ENCODE results near the gene ZNF212.
"Not testable (repeated sequence)": the region's sequence is repeated elsewhere in the genome, so short reads cannot be mapped to it uniquely, and the experiment has no call there.

The ZNF212 gene

GRCh38 chr7:149253665-149254064, 14.2 kb downstream of the ZNF212 start:
- Histone ChIP-seq H3K4me3 (ENCODE audit: low read depth, low read length) (no peak overlapping the region), H2AFZ (ENCODE audit: low read length, unreplicated experiment) (no peak overlapping the region), H3K27ac (ENCODE audit: low read depth, low read length) (no peak overlapping the region), H3K36me3 (ENCODE audit: insufficient read depth, low read length) (peaks cover 7% of the 10 kb centered on the region; the same call in 1 of the 2 replicates), H3K27me3 (ENCODE audit: insufficient read depth, low read length) (no peaks in the 10 kb centered on the region), H3K79me2 (ENCODE audit: control insufficient read depth, insufficient read depth, low read length, unreplicated experiment) (peaks cover 6% of the 10 kb centered on the region), H3K4me1 (ENCODE audit: control insufficient read depth, insufficient read depth, low read length, unreplicated experiment) (peaks cover 11% of the 10 kb centered on the region)

- Histone ChIP-seq H3K79me2 (ENCODE audit: control insufficient read depth, insufficient read depth, low read length, unreplicated experiment) (no peaks in the 10 kb centered on the region), H2AFZ (ENCODE audit: low read length, unreplicated experiment) (no peak overlapping the region), H3K27ac (ENCODE audit: low read depth, low read length) (no peak overlapping the region), H3K27me3 (ENCODE audit: insufficient read depth, low read length) (no peaks in the 10 kb centered on the region), H3K4me3 (ENCODE audit: low read depth, low read length) (no peak overlapping the region), H3K36me3 (ENCODE audit: insufficient read depth, low read length) (peaks cover 7% of the 10 kb centered on the region; the same call in 1 of the 2 replicates), H3K4me1 (ENCODE audit: control insufficient read depth, insufficient read depth, low read length, unreplicated experiment) (peaks cover 11% of the 10 kb centered on the region)
Observed at GRCh38 chr7:149254181-149254858, 14.9 kb downstream of the ZNF212 start.

- Histone ChIP-seq H3K4me3 (ENCODE audit: low read depth, low read length) (no peak overlapping the region), H3K27ac (ENCODE audit: low read depth, low read length) (no peak overlapping the region), H3K36me3 (ENCODE audit: insufficient read depth, low read length) (peaks cover 7% of the 10 kb centered on the region; the same call in 1 of the 2 replicates), H3K79me2 (ENCODE audit: control insufficient read depth, insufficient read depth, low read length, unreplicated experiment) (no peaks in the 10 kb centered on the region), H3K27me3 (ENCODE audit: insufficient read depth, low read length) (no peaks in the 10 kb centered on the region), H2AFZ (ENCODE audit: low read length, unreplicated experiment) (no peak overlapping the region), H3K4me1 (ENCODE audit: control insufficient read depth, insufficient read depth, low read length, unreplicated experiment) (peaks cover 11% of the 10 kb centered on the region)
Observed at GRCh38 chr7:149255174-149255573, 15.7 kb downstream of the ZNF212 start.

GRCh38 chr7:149256568-149256967, 17.1 kb downstream of the ZNF212 start:
- Histone ChIP-seq H3K27me3 (ENCODE audit: insufficient read depth, low read length) (no peaks in the 10 kb centered on the region), H3K36me3 (ENCODE audit: insufficient read depth, low read length) (peaks cover 4% of the 10 kb centered on the region; the same call in 1 of the 2 replicates), H2AFZ (ENCODE audit: low read length, unreplicated experiment) (no peak overlapping the region), H3K4me3 (ENCODE audit: low read depth, low read length) (no peak overlapping the region), H3K79me2 (ENCODE audit: control insufficient read depth, insufficient read depth, low read length, unreplicated experiment) (no peaks in the 10 kb centered on the region), H3K27ac (ENCODE audit: low read depth, low read length) (no peak overlapping the region), H3K4me1 (ENCODE audit: control insufficient read depth, insufficient read depth, low read length, unreplicated experiment) (peaks cover 11% of the 10 kb centered on the region)

- no peak overlapping the region for H3K4me3 ChIP-seq (ENCODE audit: low read depth, low read length)
- H3K79me2 ChIP-seq (ENCODE audit: control insufficient read depth, insufficient read depth, low read length, unreplicated experiment) = no peaks in the 10 kb centered on the region
- peaks cover 11% of the 10 kb centered on the region for H3K4me1 ChIP-seq (ENCODE audit: control insufficient read depth, insufficient read depth, low read length, unreplicated experiment)
- H3K36me3 ChIP-seq (ENCODE audit: insufficient read depth, low read length) = peaks cover 4% of the 10 kb centered on the region; the same call in 1 of the 2 replicates
- no peak overlapping the region for H3K27ac ChIP-seq (ENCODE audit: low read depth, low read length)
- H3K27me3 ChIP-seq (ENCODE audit: insufficient read depth, low read length) = no peaks in the 10 kb centered on the region
- H2AFZ ChIP-seq (ENCODE audit: low read length, unreplicated experiment) = no peak overlapping the region
Observed at GRCh38 chr7:149257146-149257545, 17.7 kb downstream of the ZNF212 start.

- Histone ChIP-seq H2AFZ (ENCODE audit: low read length, unreplicated experiment) (peak overlapping the region; percentile 70), H3K79me2 (ENCODE audit: control insufficient read depth, insufficient read depth, low read length, unreplicated experiment) (peaks cover 28% of the 10 kb centered on the region), H3K27ac (ENCODE audit: low read depth, low read length) (peak overlapping the region; percentile 96), H3K4me1 (ENCODE audit: control insufficient read depth, insufficient read depth, low read length, unreplicated experiment) (peaks cover 18% of the 10 kb centered on the region), H3K4me3 (ENCODE audit: low read depth, low read length) (peak overlapping the region; percentile 100), H3K27me3 (ENCODE audit: insufficient read depth, low read length) (no peaks in the 10 kb centered on the region), H3K36me3 (ENCODE audit: insufficient read depth, low read length) (no peaks in the 10 kb centered on the region; the same call in 1 of the 2 replicates)
Observed at GRCh38 chr7:149261316-149261828, 21.9 kb downstream of the ZNF212 start.

GRCh38 chr7:149261829-149262617, 22.6 kb downstream of the ZNF212 start, which contains the start of gene ZNF783:
ZNF783 (plus strand) TSS chr7:149262196; CDS start chr7:149262334, 138 bp downstream.
- H2AFZ ChIP-seq (ENCODE audit: low read length, unreplicated experiment) = peak within 1 kb of the TSS; percentile 98
- peaks cover 3% of the 10 kb centered on the region for H3K36me3 ChIP-seq (ENCODE audit: insufficient read depth, low read length)
- peak within 1 kb of the TSS; percentile 96 for H3K27ac ChIP-seq (ENCODE audit: low read depth, low read length)
- peak within 1 kb of the TSS; percentile 100 for H3K4me3 ChIP-seq (ENCODE audit: low read depth, low read length)
- H3K79me2 ChIP-seq (ENCODE audit: control insufficient read depth, insufficient read depth, low read length, unreplicated experiment) = peaks cover 28% of the 10 kb centered on the region
- no peaks in the 10 kb centered on the region for H3K27me3 ChIP-seq (ENCODE audit: insufficient read depth, low read length)
- peaks cover 16% of the 10 kb centered on the region for H3K4me1 ChIP-seq (ENCODE audit: control insufficient read depth, insufficient read depth, low read length, unreplicated experiment)

- Histone ChIP-seq H3K4me1 (ENCODE audit: control insufficient read depth, insufficient read depth, low read length, unreplicated experiment) (peaks cover 7% of the 10 kb centered on the region), H3K36me3 (ENCODE audit: insufficient read depth, low read length) (peaks cover 22% of the 10 kb centered on the region), H3K79me2 (ENCODE audit: control insufficient read depth, insufficient read depth, low read length, unreplicated experiment) (peaks cover 34% of the 10 kb centered on the region), H2AFZ (ENCODE audit: low read length, unreplicated experiment) (no peak overlapping the region), H3K27me3 (ENCODE audit: insufficient read depth, low read length) (no peaks in the 10 kb centered on the region), H3K4me3 (ENCODE audit: low read depth, low read length) (no peak overlapping the region), H3K27ac (ENCODE audit: low read depth, low read length) (no peak overlapping the region)
Observed at GRCh38 chr7:149266451-149266850, 27.0 kb downstream of the ZNF212 start.

- Histone ChIP-seq H3K36me3 (ENCODE audit: insufficient read depth, low read length) (peaks cover 22% of the 10 kb centered on the region), H3K27me3 (ENCODE audit: insufficient read depth, low read length) (no peaks in the 10 kb centered on the region), H2AFZ (ENCODE audit: low read length, unreplicated experiment) (no peak overlapping the region), H3K79me2 (ENCODE audit: control insufficient read depth, insufficient read depth, low read length, unreplicated experiment) (peaks cover 34% of the 10 kb centered on the region), H3K4me3 (ENCODE audit: low read depth, low read length) (no peak overlapping the region), H3K4me1 (ENCODE audit: control insufficient read depth, insufficient read depth, low read length, unreplicated experiment) (peaks cover 7% of the 10 kb centered on the region), H3K27ac (ENCODE audit: low read depth, low read length) (no peak overlapping the region)
Observed at GRCh38 chr7:149267733-149268132, 28.3 kb downstream of the ZNF212 start.

- not testable (repeated sequence) for H3K27ac ChIP-seq (ENCODE audit: low read depth, low read length); H3K4me1 ChIP-seq (ENCODE audit: control insufficient read depth, insufficient read depth, low read length, unreplicated experiment); H3K4me3 ChIP-seq (ENCODE audit: low read depth, low read length); H2AFZ ChIP-seq (ENCODE audit: low read length, unreplicated experiment); H3K27me3 ChIP-seq (ENCODE audit: insufficient read depth, low read length)
- peaks cover 27% of the 10 kb centered on the region for H3K36me3 ChIP-seq (ENCODE audit: insufficient read depth, low read length)
- H3K79me2 ChIP-seq (ENCODE audit: control insufficient read depth, insufficient read depth, low read length, unreplicated experiment) = peaks cover 14% of the 10 kb centered on the region
Observed at GRCh38 chr7:149274424-149274823, 35.0 kb downstream of the ZNF212 start.
